PC-3 (cell line): ENCODE data around the gene ERBB4. TPM values are rescaled to one million over a fixed set of nuclear protein-coding genes. Genes with fewer than 3 reads are reported as not detected.

Experiments used
- ATAC-seq: fragments of 200-7000 bp; cut with Tn5 transposase; 2 replicates; pipeline ENCODE4 v1.9.1; 2020; ENCODE audit warnings: mild to moderate bottlenecking, moderate library complexity
- BruUV-seq: library from RNA; stranded (reverse); fragments of 400-500 nt; replicated peaks from 2 replicates; lab custom pipeline; 2021; lab: Mats Ljungman, UMichigan
- CTCF ChIA-PET: fragments of 300-600 bp; sonication (Branson Sonifier 250); formaldehyde crosslinking; loops from one replicate; lab custom pipeline; 2022; ENCODE audit warnings: antibody characterized with exemption; lab: Charles Lee
- POLR2A ChIA-PET: fragments of 300-600 bp; sonication (Branson Sonifier 250); formaldehyde crosslinking; loops from one replicate; lab custom pipeline; 2022; ENCODE audit warnings: antibody characterized with exemption; ENCODE audit not compliant: unreplicated experiment; lab: Charles Lee
- DNase-seq: peaks from one replicate; pipeline ENCODE4 v3.0.0-alpha.2; 2015
- H2AFZ ChIP-seq: fragments of 300-600 bp; sonication (generic); 2 replicates; pipeline ENCODE4 v1.6.0; 2016; ENCODE audit warnings: antibody characterized with exemption, low read length
- H3F3A ChIP-seq: fragments of 300-600 bp; sonication (generic); one replicate; pipeline ENCODE4 v1.6.0; 2017; ENCODE audit warnings: antibody characterized with exemption, low read length, control low read depth, mild to moderate bottlenecking; ENCODE audit not compliant: unreplicated experiment
- H3K27ac ChIP-seq: fragments of 300-600 bp; sonication (generic); 2 replicates; pipeline ENCODE4 v1.5.1; 2016; ENCODE audit warnings: mild to moderate bottlenecking, low read length
- H3K27me3 ChIP-seq: fragments of 300-600 bp; sonication (generic); 2 replicates; pipeline ENCODE4 v1.6.1; 2016; ENCODE audit warnings: low read length, mixed read lengths
- H3K36me3 ChIP-seq: fragments of 300-600 bp; sonication (generic); 2 replicates; pipeline ENCODE4 v1.6.1; 2016; ENCODE audit warnings: low read depth, mixed run types, low read length, mixed read lengths
- H3K4me1 ChIP-seq: fragments of 300-600 bp; sonication (generic); 2 replicates; pipeline ENCODE4 v1.5.1; 2016; ENCODE audit warnings: low read length; ENCODE audit not compliant: insufficient read depth
- H3K4me2 ChIP-seq: fragments of 300-600 bp; sonication (generic); 2 replicates; pipeline ENCODE4 v1.6.0; 2016; ENCODE audit warnings: low read length
- H3K4me3 ChIP-seq: fragments of 300-600 bp; sonication (generic); 2 replicates; pipeline ENCODE4 v1.5.1; 2016; ENCODE audit warnings: mild to moderate bottlenecking, low read length, mixed read lengths
- H3K79me2 ChIP-seq: fragments of 300-600 bp; sonication (generic); 2 replicates; pipeline ENCODE4 v1.6.1; 2017; ENCODE audit warnings: low read length, mixed read lengths
- H3K9ac ChIP-seq: fragments of 300-600 bp; sonication (generic); 2 replicates; pipeline ENCODE4 v1.6.0; 2016; ENCODE audit warnings: mild to moderate bottlenecking, low read length
- H3K9me2 ChIP-seq: fragments of 300-600 bp; sonication (generic); replicated peaks from 2 replicates; pipeline ENCODE4 v1.6.1; 2016; ENCODE audit warnings: mixed run types, low read length, mixed read lengths
- H3K9me3 ChIP-seq: fragments of 300-600 bp; sonication (generic); 2 replicates; pipeline ENCODE4 v1.6.1; 2016; ENCODE audit warnings: low read length, mixed read lengths
- H4K20me1 ChIP-seq: fragments of 300-600 bp; sonication (generic); 2 replicates; pipeline ENCODE4 v1.6.1; 2016; ENCODE audit warnings: low read length, mixed read lengths
- CTCF ChIP-seq: fragments of 300-600 bp; sonication (generic); conservative IDR thresholded peaks from 2 replicates; pipeline ENCODE4 v1.5.1; 2017; ENCODE audit warnings: antibody characterized with exemption, low read depth, mild to moderate bottlenecking, low read length
- EZH2 ChIP-seq: fragments of 300-600 bp; sonication (generic); IDR thresholded peaks from one replicate; pipeline ENCODE4 v1.6.1; 2017; ENCODE audit warnings: antibody characterized with exemption, mild to moderate bottlenecking, low read length; ENCODE audit not compliant: unreplicated experiment
- EZH2phosphoT487 ChIP-seq: fragments of 300-600 bp; sonication (generic); IDR thresholded peaks from 2 replicates; pipeline ENCODE4 v1.6.1; 2018; ENCODE audit warnings: mild to moderate bottlenecking, antibody characterized with exemption, low read length, borderline replicate concordance
- intact Hi-C: fragments of 100-400 bp; cut with micrococcal nuclease; formaldehyde crosslinking; loops from 2 replicates; pipeline ENCODE4 v1.9.0; 2023
- total RNA-seq: library from RNA; depleted of rRNA; stranded (reverse); fragments of >200 nt; gene quantifications from 2 replicates; pipeline ENCODE4 v1.2.3, GENCODE V29; 2014

Gene ERBB4
- total RNA-seq, 1 experiment from 2014 or later = under 0.01 TPM

- TF ChIP-seq EZH2phosphoT487 (no peak), CTCF (no peak), EZH2 (no peak)
- intact Hi-C loops = loop anchor here (5.0 kb wide), 1 partner anchor 515 kb away; no protein-coding TSS in a partner anchor
- POLR2A ChIA-PET = no interaction called here
- Histone ChIP-seq H3K9me3 (no peaks in the 10 kb centered on the region), H3K4me1 (no peaks in the 10 kb centered on the region), H3K4me3 (no peak overlapping the region), H3K36me3 (no peaks in the 10 kb centered on the region), H3K27ac (no peak overlapping the region), H3K79me2 (no peaks in the 10 kb centered on the region), H3F3A (no peaks in the 10 kb centered on the region), H3K27me3 (no peaks in the 10 kb centered on the region; the same call in 1 of the 2 replicates), H3K9ac (no peak overlapping the region), H3K4me2 (no peak overlapping the region), H4K20me1 (no peaks in the 10 kb centered on the region), H2AFZ (no peak overlapping the region), H3K9me2 (no peaks in the 10 kb centered on the region)
- CTCF ChIA-PET = no interaction called here
- ATAC-seq (peak; percentile 53), DNase-seq (peak; percentile 32)
- no TSS peak for BruUV-seq
Measured at GRCh38 chr2:212032536-212033219, 505.9 kb downstream of the ERBB4 start.

GRCh38 chr2:212032032-212032431, 506.6 kb downstream of the ERBB4 start:
- Histone ChIP-seq H3K4me3 (no peak overlapping the region), H3K27ac (no peak overlapping the region), H3K36me3 (no peaks in the 10 kb centered on the region), H4K20me1 (no peaks in the 10 kb centered on the region), H3K4me1 (no peaks in the 10 kb centered on the region), H2AFZ (no peak overlapping the region), H3K4me2 (no peak overlapping the region), H3K9ac (no peak overlapping the region), H3K79me2 (no peaks in the 10 kb centered on the region), H3K9me3 (no peaks in the 10 kb centered on the region), H3K27me3 (no peaks in the 10 kb centered on the region; the same call in 1 of the 2 replicates), H3F3A (no peaks in the 10 kb centered on the region), H3K9me2 (no peaks in the 10 kb centered on the region)
- peak; percentile 40; the same call in 1 of the 2 replicates for ATAC-seq
- POLR2A ChIA-PET = no interaction called here
- CTCF ChIA-PET = no interaction called here
- peak; percentile 13 for DNase-seq
- no peak for TF ChIP-seq EZH2
- TF ChIP-seq EZH2phosphoT487 = no peak
- TF ChIP-seq CTCF = no peak
- intact Hi-C loops = loop anchor here (5.0 kb wide), 1 partner anchor 515 kb away; no protein-coding TSS in a partner anchor
- BruUV-seq = no TSS peak

DNA sequence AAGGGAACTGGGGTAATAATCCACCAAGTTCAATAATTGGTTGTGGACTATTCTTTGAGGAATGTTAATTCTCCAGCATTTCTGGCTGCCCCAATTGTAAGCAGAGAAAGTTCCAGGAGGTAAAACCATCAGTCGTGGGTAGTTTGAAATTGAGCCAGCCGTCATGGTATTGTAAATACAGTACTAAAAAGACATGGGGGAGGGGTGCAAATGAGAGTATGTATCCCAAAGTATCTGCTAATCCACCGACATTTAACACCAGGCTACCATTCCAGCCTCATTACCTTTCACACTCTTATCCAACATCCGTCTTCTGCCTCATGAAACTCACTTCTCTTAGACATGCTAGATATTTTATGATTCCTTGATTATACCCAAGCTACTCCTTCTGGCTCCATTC, 507.9 kb downstream of the ERBB4 start:
- Histone ChIP-seq H3K27ac (no peak overlapping the region), H3K4me3 (no peak overlapping the region), H2AFZ (no peak overlapping the region), H3K4me2 (no peak overlapping the region), H3K36me3 (no peaks in the 10 kb centered on the region), H3K27me3 (no peaks in the 10 kb centered on the region), H3K4me1 (no peaks in the 10 kb centered on the region), H3K9me3 (no peaks in the 10 kb centered on the region), H3K9me2 (no peaks in the 10 kb centered on the region), H3K9ac (no peak overlapping the region), H4K20me1 (no peaks in the 10 kb centered on the region), H3K79me2 (no peaks in the 10 kb centered on the region), H3F3A (no peaks in the 10 kb centered on the region)
- DNase-seq (no peak), ATAC-seq (no peak)
- BruUV-seq = no TSS peak
- intact Hi-C loops = loop anchor here (5.0 kb wide), 1 partner anchor 517 kb away; no protein-coding TSS in a partner anchor
- CTCF ChIA-PET = no interaction called here
- TF ChIP-seq CTCF (no peak), EZH2phosphoT487 (no peak), EZH2 (no peak)
- POLR2A ChIA-PET = no interaction called here
